Activated T-helper 17 cell treated with anti-CD3 and anti-CD28 coated beads, Interleukin-2, amount 50 U/mL, for 72 hours (primary cell): ENCODE data around the gene FAM181A. TPM values are rescaled to one million over a fixed set of nuclear protein-coding genes. Genes with fewer than 3 reads are reported as not detected.

Source experiments
- ATAC-seq: fragments of 150-1000 bp; cut with Tn5 transposase; replicated peaks from 2 replicates; pipeline ENCODE4 v1.10.0; 2021; ENCODE audit warnings: mild to moderate bottlenecking, moderate library complexity
- H3K27ac Mint-ChIP-seq: one replicate; pipeline ENCODE4 v1.8.0; 2022; ENCODE audit warnings: mixed read lengths
- H3K27me3 Mint-ChIP-seq: one replicate; pipeline ENCODE4 v1.8.0; 2022; ENCODE audit warnings: mixed read lengths
- H3K36me3 Mint-ChIP-seq: one replicate; pipeline ENCODE4 v1.8.0; 2022; ENCODE audit warnings: low read depth, mild to moderate bottlenecking, mixed read lengths
- H3K4me1 Mint-ChIP-seq: one replicate; pipeline ENCODE4 v1.8.0; 2022; ENCODE audit warnings: mixed read lengths
- H3K4me3 Mint-ChIP-seq: one replicate; pipeline ENCODE4 v1.8.0; 2022; ENCODE audit warnings: mild to moderate bottlenecking, mixed read lengths
- H3K9me3 Mint-ChIP-seq: one replicate; pipeline ENCODE4 v1.8.0; 2022; ENCODE audit warnings: mixed read lengths
- total RNA-seq, 2 donors: library from RNA; stranded (reverse); gene quantifications; one replicate each; pipeline ENCODE4 v1.2.3, GENCODE V29; 2022

Gene FAM181A
- total RNA-seq, 2 donors from 2014 or later: not detected

GRCh38 chr14:93915070-93915705 lies 12.0 kb upstream of the FAM181A start:
- Mint-ChIP-seq H3K27me3 (peaks cover 7% of the 10 kb centered on the region), H3K4me1 (peaks cover 5% of the 10 kb centered on the region), H3K36me3 (no peaks in the 10 kb centered on the region), H3K4me3 (no peak overlapping the region), H3K9me3 (peaks cover 17% of the 10 kb centered on the region), H3K27ac (no peak overlapping the region)
- no peak for ATAC-seq

- Mint-ChIP-seq H3K27me3 (peaks cover 7% of the 10 kb centered on the region), H3K4me1 (peaks cover 5% of the 10 kb centered on the region), H3K9me3 (peaks cover 17% of the 10 kb centered on the region), H3K27ac (no peak overlapping the region), H3K4me3 (no peak overlapping the region), H3K36me3 (no peaks in the 10 kb centered on the region)
- no peak for ATAC-seq
Measured at GRCh38 chr14:93915800-93916199, 11.3 kb upstream of the FAM181A start.

- ATAC-seq: no peak
- Mint-ChIP-seq H3K27ac (no peak overlapping the region), H3K4me3 (no peak overlapping the region), H3K27me3 (peaks cover 7% of the 10 kb centered on the region), H3K4me1 (peaks cover 5% of the 10 kb centered on the region), H3K36me3 (no peaks in the 10 kb centered on the region), H3K9me3 (peaks cover 17% of the 10 kb centered on the region)
Measured at GRCh38 chr14:93916498-93916897, 10.6 kb upstream of the FAM181A start.

- H3K27ac Mint-ChIP-seq: no peak overlapping the region
- no peak for ATAC-seq
- peaks cover 5% of the 10 kb centered on the region for H3K4me1 Mint-ChIP-seq
- peaks cover 17% of the 10 kb centered on the region for H3K9me3 Mint-ChIP-seq
- H3K27me3 Mint-ChIP-seq: peaks cover 7% of the 10 kb centered on the region
- H3K4me3 Mint-ChIP-seq: no peak overlapping the region
- no peaks in the 10 kb centered on the region for H3K36me3 Mint-ChIP-seq
Measured at GRCh38 chr14:93917141-93917540, 10.0 kb upstream of the FAM181A start.

GRCh38 chr14:93921001-93921806 lies 5.9 kb upstream of the FAM181A start:
- Mint-ChIP-seq H3K9me3 (peaks cover 3% of the 10 kb centered on the region), H3K27me3 (peaks cover 6% of the 10 kb centered on the region), H3K36me3 (no peaks in the 10 kb centered on the region), H3K4me3 (no peak overlapping the region), H3K27ac (no peak overlapping the region), H3K4me1 (no peaks in the 10 kb centered on the region)
- ATAC-seq: no peak

GRCh38 chr14:93923626-93924025 lies 3.5 kb upstream of the FAM181A start:
- Mint-ChIP-seq H3K9me3 (no peaks in the 10 kb centered on the region), H3K4me3 (no peak overlapping the region), H3K27me3 (peaks cover 3% of the 10 kb centered on the region), H3K4me1 (no peaks in the 10 kb centered on the region), H3K36me3 (no peaks in the 10 kb centered on the region), H3K27ac (no peak overlapping the region)
- ATAC-seq: no peak

- no peaks in the 10 kb centered on the region for H3K9me3 Mint-ChIP-seq
- ATAC-seq: no peak
- peaks cover 3% of the 10 kb centered on the region for H3K27me3 Mint-ChIP-seq
Measured at GRCh38 chr14:93924592-93925355, 2.4 kb upstream of the FAM181A start.

GRCh38 chr14:93925374-93925895 lies 1.7 kb upstream of the FAM181A start:
- no peaks in the 10 kb centered on the region for H3K36me3 Mint-ChIP-seq
- no peaks in the 10 kb centered on the region for H3K4me1 Mint-ChIP-seq
- ATAC-seq: no peak
- H3K27ac Mint-ChIP-seq: no peak overlapping the region
- H3K27me3 Mint-ChIP-seq: peaks cover 3% of the 10 kb centered on the region
- H3K4me3 Mint-ChIP-seq: no peak overlapping the region
- no peaks in the 10 kb centered on the region for H3K9me3 Mint-ChIP-seq

More at GRCh38 chr14:93924592-93925355, 2.4 kb upstream of the FAM181A start:
- Mint-ChIP-seq H3K36me3 (no peaks in the 10 kb centered on the region), H3K4me3 (no peak overlapping the region), H3K4me1 (no peaks in the 10 kb centered on the region), H3K27ac (no peak overlapping the region)

- H3K9me3 Mint-ChIP-seq: no peaks in the 10 kb centered on the region
- H3K27me3 Mint-ChIP-seq: peaks cover 3% of the 10 kb centered on the region
- no peak overlapping the region for H3K27ac Mint-ChIP-seq
- H3K4me1 Mint-ChIP-seq: no peaks in the 10 kb centered on the region
- H3K36me3 Mint-ChIP-seq: no peaks in the 10 kb centered on the region
- ATAC-seq: no peak
- H3K4me3 Mint-ChIP-seq: no peak overlapping the region
Measured at GRCh38 chr14:93926245-93926872, 785 bp upstream of the FAM181A start.

- Mint-ChIP-seq H3K4me1 (no peaks in the 10 kb centered on the region), H3K27ac (no peak overlapping the region), H3K36me3 (no peaks in the 10 kb centered on the region), H3K9me3 (no peaks in the 10 kb centered on the region), H3K27me3 (peaks cover 3% of the 10 kb centered on the region), H3K4me3 (no peak overlapping the region)
- no peak for ATAC-seq
Measured at GRCh38 chr14:93927800-93928145, 629 bp downstream of the FAM181A start.

- H3K4me1 Mint-ChIP-seq: no peaks in the 10 kb centered on the region
- H3K4me3 Mint-ChIP-seq: no peak overlapping the region
- no peaks in the 10 kb centered on the region for H3K9me3 Mint-ChIP-seq
- H3K27me3 Mint-ChIP-seq: peaks cover 3% of the 10 kb centered on the region
- H3K36me3 Mint-ChIP-seq: no peaks in the 10 kb centered on the region
- H3K27ac Mint-ChIP-seq: no peak overlapping the region
- ATAC-seq: no peak
Measured at GRCh38 chr14:93928184-93929047, 1.3 kb downstream of the FAM181A start.

- H3K4me1 Mint-ChIP-seq: no peaks in the 10 kb centered on the region
- H3K4me3 Mint-ChIP-seq: no peak overlapping the region
- no peaks in the 10 kb centered on the region for H3K9me3 Mint-ChIP-seq
- peaks cover 2% of the 10 kb centered on the region for H3K36me3 Mint-ChIP-seq
- no peak for ATAC-seq
- H3K27ac Mint-ChIP-seq: no peak overlapping the region
- peaks cover 3% of the 10 kb centered on the region for H3K27me3 Mint-ChIP-seq
Measured at GRCh38 chr14:93929048-93929535, 1.9 kb downstream of the FAM181A start.

- no peaks in the 10 kb centered on the region for H3K9me3 Mint-ChIP-seq
- H3K4me1 Mint-ChIP-seq: no peaks in the 10 kb centered on the region
- peaks cover 8% of the 10 kb centered on the region for H3K36me3 Mint-ChIP-seq
- H3K27me3 Mint-ChIP-seq: peaks cover 3% of the 10 kb centered on the region
- no peak for ATAC-seq
- H3K27ac Mint-ChIP-seq: no peak overlapping the region
- no peak overlapping the region for H3K4me3 Mint-ChIP-seq
Measured at GRCh38 chr14:93929657-93930056, 2.5 kb downstream of the FAM181A start.
